ENCODE measurements around the gene KLF11.

GRCh38 chr2:10071176-10071575, 27.8 kb downstream of the KLF11 start:
- TF ChIP-seq, protein P1, sequence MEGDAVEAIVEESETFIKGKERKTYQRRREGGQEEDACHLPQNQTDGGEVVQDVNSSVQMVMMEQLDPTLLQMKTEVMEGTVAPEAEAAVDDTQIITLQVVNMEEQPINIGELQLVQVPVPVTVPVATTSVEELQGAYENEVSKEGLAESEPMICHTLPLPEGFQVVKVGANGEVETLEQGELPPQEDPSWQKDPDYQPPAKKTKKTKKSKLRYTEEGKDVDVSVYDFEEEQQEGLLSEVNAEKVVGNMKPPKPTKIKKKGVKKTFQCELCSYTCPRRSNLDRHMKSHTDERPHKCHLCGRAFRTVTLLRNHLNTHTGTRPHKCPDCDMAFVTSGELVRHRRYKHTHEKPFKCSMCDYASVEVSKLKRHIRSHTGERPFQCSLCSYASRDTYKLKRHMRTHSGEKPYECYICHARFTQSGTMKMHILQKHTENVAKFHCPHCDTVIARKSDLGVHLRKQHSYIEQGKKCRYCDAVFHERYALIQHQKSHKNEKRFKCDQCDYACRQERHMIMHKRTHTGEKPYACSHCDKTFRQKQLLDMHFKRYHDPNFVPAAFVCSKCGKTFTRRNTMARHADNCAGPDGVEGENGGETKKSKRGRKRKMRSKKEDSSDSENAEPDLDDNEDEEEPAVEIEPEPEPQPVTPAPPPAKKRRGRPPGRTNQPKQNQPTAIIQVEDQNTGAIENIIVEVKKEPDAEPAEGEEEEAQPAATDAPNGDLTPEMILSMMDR (IDR thresholded peaks at IDR 0.05): no peak
- TF ChIP-seq POLR2A (IDR thresholded peaks at IDR 0.05; ENCODE audit: low read length) (no peak), MYC (IDR thresholded peaks at IDR 0.05; ENCODE audit: borderline replicate concordance, low read length) (no peak), ELK1 (IDR thresholded peaks at IDR 0.05; ENCODE audit: low read depth, low read length) (no peak), ESRRA (IDR thresholded peaks at IDR 0.05; ENCODE audit: borderline replicate concordance, low read length) (no peak), EHMT2 (IDR thresholded peaks at IDR 0.05; ENCODE audit: low read depth) (no peak), PHF8 (IDR thresholded peaks at IDR 0.05; ENCODE audit: borderline replicate concordance, low read depth) (no peak), RAD21 (conservative IDR thresholded peaks at IDR 0.05 in 1 of 2, IDR thresholded peaks at IDR 0.05 in 1 of 2) (no peak)
